Thyroid gland (tissue), 4 donors: ENCODE measurements around the gene PRMT2.
"Not testable (repeated sequence)": the region's sequence is repeated elsewhere in the genome, so short reads cannot be mapped to it uniquely, and the experiment has no call there.

Source experiments
- CTCF ChIP-seq, 6 experiments: fragments of 200-600 bp in 3 of 6; fragments of 450-650 bp in 3 of 6; sonication (generic) in 3 of 6; IDR thresholded peaks; one replicate each; pipeline ENCODE4 v1.5.1; 2016 to 2019; ENCODE audit warnings: antibody characterized with exemption in 6 of 6, mild to moderate bottlenecking in 2 of 6, inconsistent platforms in 1 of 6, moderate library complexity in 1 of 6
- POLR2A ChIP-seq, 2 donors: fragments of 450-650 bp; IDR thresholded peaks; one replicate each; pipeline ENCODE4 v1.6.1; 2017; ENCODE audit warnings: antibody characterized with exemption in 2 of 2, mild to moderate bottlenecking in 2 of 2, moderate library complexity in 1 of 2

DNA sequence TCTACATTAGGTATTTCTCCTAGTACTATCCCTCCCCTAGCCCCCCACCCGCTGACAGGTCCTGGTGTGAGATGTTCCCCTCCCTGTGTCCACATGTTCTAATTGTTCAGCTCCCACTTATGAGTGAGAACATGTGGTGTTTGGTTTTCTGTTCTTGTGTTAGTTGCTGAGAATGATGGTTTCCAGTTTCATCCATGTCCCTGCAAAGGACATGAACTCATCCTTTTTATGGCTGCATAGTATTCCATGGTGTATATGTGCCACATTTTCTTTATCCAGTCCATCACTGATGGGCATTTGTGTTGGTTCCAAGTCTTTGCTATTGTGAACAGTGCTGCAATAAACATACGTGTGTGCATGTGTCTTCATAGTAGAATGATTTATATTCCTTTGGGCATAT, 4.6 kb upstream of the PRMT2 start:
- not testable (repeated sequence) for TF ChIP-seq CTCF, POLR2A (IDR thresholded peaks at IDR 0.05)
